ENCODE data around the gene ZFYVE27.

GRCh38 chr10:97687785-97688781 is 48.8 kb upstream of the ZFYVE27 start:
- TF ChIP-seq POLR2AphosphoS5 (IDR thresholded peaks at IDR 0.05; ENCODE audit: low read depth, low read length) (no peak), POLR2A (IDR thresholded peaks at IDR 0.05; ENCODE audit: low read depth, low read length) (no peak), TAF1 (IDR thresholded peaks at IDR 0.05; ENCODE audit: low read depth, low read length) (no peak), SPI1 (IDR thresholded peaks at IDR 0.05; ENCODE audit: low read depth, low read length) (no peak), PAX5 (IDR thresholded peaks at IDR 0.05; ENCODE audit: insufficient read depth, low read length, severe bottlenecking) (no peak), POU2F2 (IDR thresholded peaks at IDR 0.05; ENCODE audit: low read depth, low read length) (no peak)

Measured in GM12891 (cell line).